CD4-positive, alpha-beta T cell (primary cell): ENCODE data around the gene KCNJ10. TPM values are rescaled to one million over a fixed set of nuclear protein-coding genes. Genes with fewer than 3 reads are reported as not detected.

Experiments
- ATAC-seq: fragments of 200-7000 bp; cut with Tn5 transposase; one replicate; pipeline ENCODE4 v1.10.0; 2022; ENCODE audit warnings: mild to moderate bottlenecking; ENCODE audit not compliant: poor library complexity
- CTCF ChIA-PET: fragments of 350-600 bp; sonication (Branson Sonifier 250); formaldehyde crosslinking; loops from one replicate; lab custom pipeline; 2021; ENCODE audit warnings: antibody characterized with exemption, inconsistent platforms; lab: Charles Lee
- POLR2A ChIA-PET: fragments of 350-600 bp; sonication (Branson Sonifier 250); formaldehyde crosslinking; loops from one replicate; lab custom pipeline; 2021; ENCODE audit warnings: antibody characterized with exemption, inconsistent platforms; lab: Charles Lee
- DNase-seq, 14 experiments: peaks; one replicate each; pipeline ENCODE4 v3.0.0-alpha.2; 2013 to 2020; ENCODE audit warnings: mixed read lengths in 2 of 14
- H3K27ac ChIP-seq, 2 donors: one replicate each; pipeline versions ENCODE4 v1.5.1 to v1.7.0; 2013; ENCODE audit warnings: low read length in 2 of 2, low read depth in 1 of 2, mild to moderate bottlenecking in 1 of 2
- H3K27me3 ChIP-seq, 2 experiments: 1 replicate in 1 of 2; 2 replicates in 1 of 2; pipeline versions ENCODE4 v1.6.1 to v1.7.0; 2013; ENCODE audit warnings: low read length in 2 of 2, control low read depth in 1 of 2, mild to moderate bottlenecking in 1 of 2, moderate library complexity in 1 of 2; ENCODE audit not compliant: insufficient read depth in 2 of 2, control insufficient read depth in 1 of 2
- H3K36me3 ChIP-seq: one replicate; pipeline ENCODE4 v1.6.1; 2013; ENCODE audit warnings: low read length, control low read depth; ENCODE audit not compliant: insufficient read depth
- H3K4me1 ChIP-seq: one replicate; pipeline ENCODE4 v1.6.1; 2013; ENCODE audit warnings: low read length, control low read depth; ENCODE audit not compliant: insufficient read depth
- H3K4me3 ChIP-seq: one replicate; pipeline ENCODE4 v1.5.1; 2013; ENCODE audit warnings: mild to moderate bottlenecking, low read length, moderate library complexity
- H3K9me3 ChIP-seq, 2 experiments: 1 replicate in 1 of 2; 2 replicates in 1 of 2; pipeline versions ENCODE4 v1.6.1 to v1.7.0; 2013; ENCODE audit warnings: low read length in 2 of 2, mild to moderate bottlenecking in 2 of 2, control low read depth in 1 of 2, moderate library complexity in 1 of 2; ENCODE audit not compliant: control insufficient read depth in 1 of 2, insufficient read depth in 1 of 2
- H3K27ac Mint-ChIP-seq: one replicate; pipeline ENCODE4 v1.8.0; 2020; ENCODE audit warnings: mixed read lengths
- H3K27me3 Mint-ChIP-seq: one replicate; pipeline ENCODE4 v1.8.0; 2021; ENCODE audit warnings: mixed read lengths
- H3K36me3 Mint-ChIP-seq: one replicate; pipeline ENCODE4 v1.8.0; 2021; ENCODE audit warnings: low read depth, mixed read lengths
- H3K4me1 Mint-ChIP-seq: one replicate; pipeline ENCODE4 v1.8.0; 2021; ENCODE audit warnings: low read depth, mixed read lengths
- H3K4me3 Mint-ChIP-seq: one replicate; pipeline ENCODE4 v1.8.0; 2020; ENCODE audit warnings: mild to moderate bottlenecking, mixed read lengths
- H3K9me3 Mint-ChIP-seq: one replicate; pipeline ENCODE4 v1.8.0; 2020; ENCODE audit warnings: mixed read lengths
- CTCF ChIP-seq: fragments of 200-600 bp; IDR thresholded peaks from one replicate; pipeline ENCODE4 v1.8.0; 2022; ENCODE audit warnings: antibody characterized with exemption, mild to moderate bottlenecking
- intact Hi-C, 2 experiments: fragments of 100-400 bp; cut with DNase I in 1 of 2; cut with micrococcal nuclease in 1 of 2; formaldehyde crosslinking; loops; one replicate each; pipeline versions ENCODE4 v1.15.1 to v1.9.0; 2023 to 2025; cut with DNase I, micrococcal nuclease
- total RNA-seq, 174 experiments: library from RNA in 2 of 174; stranded (reverse) in 2 of 174; gene quantifications; one replicate each; pipeline ENCODE4 v1.2.3 and lab custom pipeline; 2021 to 2026

KCNJ10 gene
- total RNA-seq, 2 experiments from 2014 or later, result not detected

- H3K9me3 Mint-ChIP-seq, result no peaks in the 10 kb centered on the region
- DNase-seq, result no peak
- H3K27me3 ChIP-seq, result peaks cover 0 to 4% of the 10 kb centered on the region in 2 experiments
These were observed 107.8 kb downstream of the KCNJ10 start for GRCh38 chr1:159962176-159962575.

GRCh38 chr1:159961636-159962035, 108.3 kb downstream of the KCNJ10 start:
- Histone ChIP-seq H3K4me1 (no peaks in the 10 kb centered on the region), H3K4me3 (no peak overlapping the region), H3K27me3 (peaks cover 0 to 4% of the 10 kb centered on the region in 2 experiments), H3K36me3 (no peaks in the 10 kb centered on the region), H3K9me3 (no peaks in the 10 kb centered on the region), H3K27ac (no peak overlapping the region)
- CTCF ChIA-PET, result no interaction called here
- Mint-ChIP-seq H3K4me3 (no peak overlapping the region), H3K27me3 (peaks cover 15% of the 10 kb centered on the region), H3K9me3 (no peaks in the 10 kb centered on the region), H3K36me3 (no peaks in the 10 kb centered on the region), H3K27ac (no peak overlapping the region), H3K4me1 (no peaks in the 10 kb centered on the region)
- POLR2A ChIA-PET, result no interaction called here
- ATAC-seq (no peak), DNase-seq (no peak)
- intact Hi-C loops, result no loop called here
- no peak for TF ChIP-seq CTCF

More at GRCh38 chr1:159962176-159962575, 107.8 kb downstream of the KCNJ10 start:
- no peaks in the 10 kb centered on the region for H3K36me3 ChIP-seq
- no peaks in the 10 kb centered on the region for H3K4me1 ChIP-seq
- no peaks in the 10 kb centered on the region for H3K9me3 ChIP-seq
- no peak overlapping the region for H3K27ac ChIP-seq
- no peak overlapping the region for H3K4me3 ChIP-seq
- H3K4me3 Mint-ChIP-seq, result no peak overlapping the region
- no peaks in the 10 kb centered on the region for H3K36me3 Mint-ChIP-seq
- H3K4me1 Mint-ChIP-seq, result no peaks in the 10 kb centered on the region
- H3K27me3 Mint-ChIP-seq, result peaks cover 15% of the 10 kb centered on the region
- intact Hi-C loops, result no loop called here
- H3K27ac Mint-ChIP-seq, result no peak overlapping the region
- no peak for ATAC-seq
- CTCF ChIA-PET, result no interaction called here
- TF ChIP-seq CTCF, result no peak
- POLR2A ChIA-PET, result no interaction called here

DNA sequence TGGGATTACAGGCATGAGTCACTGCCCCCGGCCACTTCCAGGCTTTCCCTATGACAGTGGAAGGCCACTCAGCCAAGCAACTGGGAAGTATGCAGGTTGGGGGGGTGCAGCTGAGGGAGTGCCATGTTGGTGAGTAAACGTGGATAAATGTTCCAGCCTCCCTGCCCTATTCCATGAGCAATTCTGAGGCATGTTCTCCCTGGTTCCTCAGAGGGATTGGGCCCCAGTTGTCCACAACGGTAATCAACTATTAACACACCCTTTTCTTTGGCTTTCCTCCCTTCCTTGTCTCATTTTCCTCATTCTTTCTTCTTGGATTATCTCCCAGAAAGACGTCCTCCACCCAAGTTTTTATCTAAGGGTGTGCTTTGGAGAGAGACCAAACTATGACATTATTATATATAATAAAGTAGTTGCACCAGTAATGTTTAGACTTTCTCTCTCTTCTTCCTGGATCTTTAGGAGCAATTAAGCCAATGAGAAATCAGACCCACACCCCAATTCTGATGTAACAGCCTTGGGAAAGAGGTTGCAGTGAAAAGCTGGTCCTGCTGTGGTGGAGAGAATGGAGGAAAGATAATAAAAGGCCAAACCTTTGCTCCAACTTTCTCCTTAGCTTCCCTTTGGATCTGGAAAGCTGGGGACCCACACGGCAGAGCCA, 109.1 kb downstream of the KCNJ10 start:
- no peaks in the 10 kb centered on the region for H3K9me3 Mint-ChIP-seq
- no peaks in the 10 kb centered on the region for H3K4me1 Mint-ChIP-seq
- H3K4me3 Mint-ChIP-seq, result no peak overlapping the region

More for the DNA sequence above, 109.1 kb downstream of the KCNJ10 start:
- Mint-ChIP-seq H3K36me3 (no peaks in the 10 kb centered on the region), H3K27ac (no peak overlapping the region), H3K27me3 (peaks cover 9% of the 10 kb centered on the region)
- ChIA-PET CTCF (no interaction called here), POLR2A (no interaction called here)
- Histone ChIP-seq H3K36me3 (no peaks in the 10 kb centered on the region), H3K4me1 (no peaks in the 10 kb centered on the region), H3K27me3 (peaks cover 0 to 4% of the 10 kb centered on the region in 2 experiments), H3K27ac (no peak overlapping the region), H3K4me3 (no peak overlapping the region), H3K9me3 (no peaks in the 10 kb centered on the region)
- no peak for DNase-seq
- intact Hi-C loops, result no loop called here
- no peak for TF ChIP-seq CTCF
- ATAC-seq, result no peak
